BJ (cell line): ENCODE data around the gene SLC30A3. TPM values are rescaled to one million over a fixed set of nuclear protein-coding genes. Genes with fewer than 3 reads are reported as not detected.

Experiments
- CTCF ChIA-PET: fragments of 350-600 bp; formaldehyde crosslinking; extraction: SDS; loops from one replicate; lab custom pipeline; 2021; ENCODE audit warnings: antibody characterized with exemption, inconsistent platforms; lab: Yijun Ruan, JAX
- POLR2A ChIA-PET: fragments of 300-600 bp; sonication (Branson Sonifier 250); formaldehyde crosslinking; extraction: SDS; loops from one replicate; lab custom pipeline; 2021; ENCODE audit warnings: antibody characterized with exemption; lab: Charles Lee
- DNase-seq: peaks from one replicate; pipeline ENCODE4 v3.0.0-alpha.2; 2011; ENCODE audit warnings: low read depth
- H3K27me3 ChIP-seq: 2 replicates; pipeline ENCODE4 v1.6.0; 2011; ENCODE audit warnings: low read length; ENCODE audit not compliant: control insufficient read depth, insufficient read depth
- H3K36me3 ChIP-seq: 2 replicates; pipeline ENCODE4 v1.5.1; 2011; ENCODE audit warnings: low read length; ENCODE audit not compliant: control insufficient read depth, insufficient read depth
- H3K4me3 ChIP-seq: 2 replicates; pipeline ENCODE4 v1.5.1; 2011; ENCODE audit warnings: low read depth, mild to moderate bottlenecking, control low read depth, low read length
- polyA minus RNA-seq: library from RNA; depleted of rRNA, polyadenylated mRNA; stranded (reverse); fragments of >200 nt; gene quantifications from 2 replicates; pipeline ENCODE4 v1.2.3, GENCODE V29; 2011; rRNA and poly(A)+ RNA removed
- polyA plus RNA-seq: library from polyadenylated mRNA; depleted of rRNA; stranded (reverse); fragments of >200 nt; gene quantifications from 2 replicates; pipeline ENCODE4 v1.2.3, GENCODE V29; 2011; rRNA removed
- TF ChIP-seq, protein P1 (sequence below): IDR thresholded peaks from 2 replicates; pipeline ENCODE4 v1.5.1; 2011; ENCODE audit warnings: low read depth, mild to moderate bottlenecking, control low read depth, inconsistent platforms, low read length, moderate library complexity; ENCODE audit not compliant: insufficient read depth

Gene SLC30A3, protein sequence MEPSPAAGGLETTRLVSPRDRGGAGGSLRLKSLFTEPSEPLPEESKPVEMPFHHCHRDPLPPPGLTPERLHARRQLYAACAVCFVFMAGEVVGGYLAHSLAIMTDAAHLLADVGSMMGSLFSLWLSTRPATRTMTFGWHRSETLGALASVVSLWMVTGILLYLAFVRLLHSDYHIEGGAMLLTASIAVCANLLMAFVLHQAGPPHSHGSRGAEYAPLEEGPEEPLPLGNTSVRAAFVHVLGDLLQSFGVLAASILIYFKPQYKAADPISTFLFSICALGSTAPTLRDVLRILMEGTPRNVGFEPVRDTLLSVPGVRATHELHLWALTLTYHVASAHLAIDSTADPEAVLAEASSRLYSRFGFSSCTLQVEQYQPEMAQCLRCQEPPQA
- 0.06 and 0.10 TPM in 2 replicates for polyA plus RNA-seq
- 0.19 and 0.31 TPM in 2 replicates for polyA minus RNA-seq

DNA sequence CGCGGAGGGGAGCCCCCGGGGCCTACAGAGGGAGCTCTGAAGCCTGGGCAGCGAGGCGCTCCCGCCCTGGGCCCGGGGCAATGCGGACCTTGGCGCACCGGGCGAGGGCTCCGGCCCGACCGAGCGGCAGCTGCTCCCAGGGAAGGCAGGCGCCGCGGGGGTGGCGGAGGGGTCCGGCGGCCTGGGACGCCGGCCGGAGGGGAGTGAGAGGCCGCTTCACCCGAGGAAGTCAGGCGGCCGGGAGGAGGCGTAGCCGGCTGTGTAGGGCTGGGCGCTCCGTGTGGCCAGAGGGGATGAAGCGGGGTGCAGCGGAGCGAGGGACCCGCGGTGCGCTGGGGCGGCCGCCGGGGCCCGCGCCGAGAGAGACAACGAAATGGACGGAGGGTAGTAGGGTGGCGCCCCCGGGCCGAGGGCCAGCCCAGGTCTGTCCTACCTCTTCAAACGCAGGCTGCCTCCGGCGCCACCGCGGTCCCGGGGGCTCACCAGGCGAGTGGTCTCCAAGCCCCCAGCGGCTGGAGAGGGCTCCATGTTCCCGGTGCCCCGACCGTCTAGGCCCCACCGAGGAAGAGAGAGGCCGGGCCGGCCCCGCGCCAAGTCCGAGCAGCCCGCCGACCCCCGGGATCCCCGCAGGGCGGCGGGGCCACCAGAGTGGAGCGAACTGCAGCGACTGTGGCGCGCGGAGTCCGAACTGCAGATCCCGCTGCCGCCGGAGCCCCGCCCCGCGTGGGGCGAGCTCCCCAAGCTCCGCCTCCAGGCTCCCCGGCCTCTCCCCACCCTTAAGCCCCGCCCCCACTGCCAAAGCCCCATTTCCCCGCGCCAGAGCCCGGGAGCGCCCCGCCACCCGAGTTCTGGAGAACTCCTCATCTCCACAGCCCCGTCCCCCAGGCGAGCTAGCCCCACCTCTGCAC, at the start of gene SLC30A3:
Gene SLC30A3 (minus strand): TSS at position 669 of the 908 bp plus-strand sequence. CDS start 141 bp downstream, at position 528.
- TF ChIP-seq, protein P1, sequence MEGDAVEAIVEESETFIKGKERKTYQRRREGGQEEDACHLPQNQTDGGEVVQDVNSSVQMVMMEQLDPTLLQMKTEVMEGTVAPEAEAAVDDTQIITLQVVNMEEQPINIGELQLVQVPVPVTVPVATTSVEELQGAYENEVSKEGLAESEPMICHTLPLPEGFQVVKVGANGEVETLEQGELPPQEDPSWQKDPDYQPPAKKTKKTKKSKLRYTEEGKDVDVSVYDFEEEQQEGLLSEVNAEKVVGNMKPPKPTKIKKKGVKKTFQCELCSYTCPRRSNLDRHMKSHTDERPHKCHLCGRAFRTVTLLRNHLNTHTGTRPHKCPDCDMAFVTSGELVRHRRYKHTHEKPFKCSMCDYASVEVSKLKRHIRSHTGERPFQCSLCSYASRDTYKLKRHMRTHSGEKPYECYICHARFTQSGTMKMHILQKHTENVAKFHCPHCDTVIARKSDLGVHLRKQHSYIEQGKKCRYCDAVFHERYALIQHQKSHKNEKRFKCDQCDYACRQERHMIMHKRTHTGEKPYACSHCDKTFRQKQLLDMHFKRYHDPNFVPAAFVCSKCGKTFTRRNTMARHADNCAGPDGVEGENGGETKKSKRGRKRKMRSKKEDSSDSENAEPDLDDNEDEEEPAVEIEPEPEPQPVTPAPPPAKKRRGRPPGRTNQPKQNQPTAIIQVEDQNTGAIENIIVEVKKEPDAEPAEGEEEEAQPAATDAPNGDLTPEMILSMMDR: no peak
- ChIA-PET POLR2A (no interaction called here), CTCF (interaction anchor here (0.6 to 7.9 kb wide), 2 partner anchors 18 to 19 kb away, joined by 3 to 64 read pairs; partner anchors contain the start of gene TRIM54)
- Histone ChIP-seq H3K36me3 (no peaks in the 10 kb centered on the region), H3K27me3 (peaks cover 60% of the 10 kb centered on the region), H3K4me3 (peak within 1 kb of the TSS; percentile 19)
- no peak for DNase-seq

DNA sequence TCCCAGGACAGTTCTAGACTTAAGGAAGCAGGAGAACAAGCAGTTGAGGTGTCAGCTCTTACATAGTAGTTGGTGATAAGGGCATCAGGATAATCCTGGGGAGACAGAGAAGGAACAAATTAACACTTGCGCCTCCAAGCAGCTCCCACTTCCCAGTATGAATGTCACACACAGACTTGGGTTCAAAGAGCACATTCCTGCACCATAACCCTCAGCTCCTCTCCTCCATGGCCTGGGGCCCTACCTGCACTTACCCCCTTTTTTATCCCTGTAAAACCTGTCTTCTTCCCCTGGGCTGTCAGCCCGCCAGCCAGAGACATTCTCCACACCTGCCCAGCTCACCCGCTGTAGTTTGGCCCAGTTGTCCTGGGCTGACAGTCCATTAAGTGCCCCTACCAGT, 49.3 kb upstream of the SLC30A3 start:
- no peak overlapping the region for H3K4me3 ChIP-seq
- H3K36me3 ChIP-seq: peaks cover 11% of the 10 kb centered on the region
- no peak for DNase-seq
- H3K27me3 ChIP-seq: peaks cover 5% of the 10 kb centered on the region
- ChIA-PET POLR2A (no interaction called here), CTCF (interaction anchor here (1.2 to 1.9 kb wide), 3 partner anchors 9 to 32 kb away, joined by 3 to 12 read pairs (median 7); no protein-coding TSS in a partner anchor)
- TF ChIP-seq, protein P1: no peak

DNA sequence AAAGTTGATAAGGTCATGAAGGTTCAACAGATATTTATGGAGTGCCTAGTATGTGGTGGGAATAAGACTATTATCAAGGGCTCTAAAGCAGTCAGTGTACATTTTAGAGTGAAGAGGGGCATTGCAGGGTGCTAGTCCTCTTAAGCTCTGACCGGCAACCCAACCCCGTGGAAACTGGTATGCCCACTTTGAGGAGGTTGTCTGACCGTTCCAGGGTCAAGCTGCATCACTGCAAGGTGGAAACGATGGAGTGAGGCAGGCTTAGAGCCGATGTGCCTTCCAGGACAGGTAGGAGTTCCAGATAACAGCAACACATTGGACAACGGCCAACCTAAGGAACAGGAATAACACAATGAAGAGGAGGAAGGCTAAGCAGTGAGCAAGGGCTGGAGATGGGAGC, 46.8 kb upstream of the SLC30A3 start:
- Histone ChIP-seq H3K36me3 (peaks cover 6% of the 10 kb centered on the region), H3K27me3 (peaks cover 16% of the 10 kb centered on the region), H3K4me3 (no peak overlapping the region)
- ChIA-PET CTCF (interaction anchor here (1.1 to 1.3 kb wide), 2 partner anchors 11 to 348 kb away, joined by 3 to 4 read pairs; no protein-coding TSS in a partner anchor), POLR2A (interaction anchor here (0.6 kb wide), 1 partner anchor 8 kb away, joined by 4 read pairs; no protein-coding TSS in a partner anchor)
- TF ChIP-seq, protein P1: no peak
- no peak for DNase-seq

DNA sequence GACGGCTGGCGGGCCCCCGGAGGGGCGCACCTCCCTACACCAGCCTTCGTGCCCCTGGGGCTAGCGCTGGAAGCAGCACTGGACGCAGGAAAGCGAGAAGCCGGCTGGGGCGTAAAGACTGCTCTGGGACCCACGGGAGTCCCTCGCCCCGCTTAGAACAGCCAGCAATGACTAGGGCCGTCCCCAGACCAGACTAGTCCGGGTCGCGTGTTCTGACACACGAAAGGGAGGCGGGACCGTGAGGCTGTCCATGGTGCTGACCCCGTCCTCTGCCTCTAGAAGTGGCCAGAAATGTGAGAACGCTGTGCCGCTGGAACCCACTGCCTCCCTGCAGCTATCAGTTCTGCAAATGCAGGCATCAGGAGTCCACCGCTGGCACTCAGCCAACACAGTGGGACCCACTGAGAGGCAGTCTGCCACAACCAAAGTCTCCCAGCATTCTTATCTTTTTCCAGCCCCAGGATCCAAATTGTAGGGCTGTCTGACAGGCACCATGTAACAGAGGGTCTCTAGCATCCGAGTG, 45.6 kb upstream of the SLC30A3 start, which contains the start of gene UCN:
Gene UCN (minus strand): TSS at position 87 of the 523 bp plus-strand sequence. CDS start 550 bp downstream, outside the sequence.
- peaks cover 6% of the 10 kb centered on the region for H3K36me3 ChIP-seq
- no peak for DNase-seq
- no peak within 1 kb of the TSS for H3K4me3 ChIP-seq
- POLR2A ChIA-PET: no interaction called here
- CTCF ChIA-PET: no interaction called here
- peaks cover 18% of the 10 kb centered on the region for H3K27me3 ChIP-seq
- TF ChIP-seq, protein P1: no peak
